OCI-LY3 (cell line): ENCODE data around the gene PLEK.

ENCODE experiments used
- EZH2phosphoT487 ChIP-seq: fragments of 200-600 bp; shearing (Covaris generic); IDR thresholded peaks from 2 replicates; pipeline ENCODE4 v1.6.1; 2018; ENCODE audit warnings: antibody characterized with exemption, mixed run types, low read depth
- TF ChIP-seq, protein P1 (sequence below): fragments of 200-600, 300-600 bp; sonication (generic); IDR thresholded peaks from 2 replicates; pipeline ENCODE4 v1.5.1; 2014; ENCODE audit warnings: antibody characterized with exemption, low read length, low read depth

- no peak for TF ChIP-seq EZH2phosphoT487
- TF ChIP-seq, protein P1, sequence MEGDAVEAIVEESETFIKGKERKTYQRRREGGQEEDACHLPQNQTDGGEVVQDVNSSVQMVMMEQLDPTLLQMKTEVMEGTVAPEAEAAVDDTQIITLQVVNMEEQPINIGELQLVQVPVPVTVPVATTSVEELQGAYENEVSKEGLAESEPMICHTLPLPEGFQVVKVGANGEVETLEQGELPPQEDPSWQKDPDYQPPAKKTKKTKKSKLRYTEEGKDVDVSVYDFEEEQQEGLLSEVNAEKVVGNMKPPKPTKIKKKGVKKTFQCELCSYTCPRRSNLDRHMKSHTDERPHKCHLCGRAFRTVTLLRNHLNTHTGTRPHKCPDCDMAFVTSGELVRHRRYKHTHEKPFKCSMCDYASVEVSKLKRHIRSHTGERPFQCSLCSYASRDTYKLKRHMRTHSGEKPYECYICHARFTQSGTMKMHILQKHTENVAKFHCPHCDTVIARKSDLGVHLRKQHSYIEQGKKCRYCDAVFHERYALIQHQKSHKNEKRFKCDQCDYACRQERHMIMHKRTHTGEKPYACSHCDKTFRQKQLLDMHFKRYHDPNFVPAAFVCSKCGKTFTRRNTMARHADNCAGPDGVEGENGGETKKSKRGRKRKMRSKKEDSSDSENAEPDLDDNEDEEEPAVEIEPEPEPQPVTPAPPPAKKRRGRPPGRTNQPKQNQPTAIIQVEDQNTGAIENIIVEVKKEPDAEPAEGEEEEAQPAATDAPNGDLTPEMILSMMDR = no peak
Observed at GRCh38 chr2:68363721-68364120, 1.4 kb upstream of the PLEK start.
